Memory B cell (primary cell): ENCODE results near the gene ARHGAP6.
"Not testable (repeated sequence)": the region's sequence is repeated elsewhere in the genome, so short reads cannot be mapped to it uniquely, and the experiment has no call there.

Source experiments
- ATAC-seq: fragments of 150-1000 bp; cut with Tn5 transposase; 2 replicates; pipeline ENCODE4 v1.10.0; 2021; ENCODE audit warnings: low read depth, mild to moderate bottlenecking, moderate library complexity
- DNase-seq, 2 donors: peaks; one replicate each; pipeline ENCODE4 v3.0.0; 2022; ENCODE audit warnings: low spot score in 2 of 2
- H3K27ac Mint-ChIP-seq: one replicate; pipeline ENCODE4 v1.8.0; 2022; ENCODE audit warnings: mild to moderate bottlenecking, moderate library complexity, mixed read lengths
- H3K27me3 Mint-ChIP-seq: one replicate; pipeline ENCODE4 v1.8.0; 2022; ENCODE audit warnings: mixed read lengths
- H3K36me3 Mint-ChIP-seq: one replicate; pipeline ENCODE4 v1.8.0; 2022; ENCODE audit warnings: mild to moderate bottlenecking, mixed read lengths
- H3K4me1 Mint-ChIP-seq: one replicate; pipeline ENCODE4 v1.8.0; 2022; ENCODE audit warnings: mixed read lengths
- H3K4me3 Mint-ChIP-seq: one replicate; pipeline ENCODE4 v1.8.0; 2022; ENCODE audit warnings: mild to moderate bottlenecking, moderate library complexity, mixed read lengths
- H3K9me3 Mint-ChIP-seq: one replicate; pipeline ENCODE4 v1.8.0; 2022; ENCODE audit warnings: mixed read lengths

The ARHGAP6 gene

DNA sequence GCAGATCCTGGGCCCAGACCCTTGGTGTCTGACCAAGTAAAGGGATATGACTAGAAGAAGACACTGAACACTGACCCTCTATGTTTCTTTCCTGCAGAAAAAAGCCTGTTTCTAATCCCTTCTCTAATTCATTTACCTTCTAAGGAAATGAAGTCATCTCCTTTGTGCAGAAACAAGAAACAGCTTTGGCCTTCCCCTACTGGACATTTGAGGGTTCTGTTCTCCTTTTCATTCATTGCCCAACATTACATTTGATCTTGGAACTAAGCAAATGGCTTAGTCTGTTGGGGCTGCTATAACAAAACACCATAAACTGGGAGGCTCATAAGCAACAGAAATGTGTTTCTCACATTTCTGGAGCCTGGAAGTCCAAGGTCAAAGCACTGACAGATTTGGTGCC lies 534.6 kb downstream of the ARHGAP6 start:
- no peak overlapping the region for H3K27ac Mint-ChIP-seq
- no peaks in the 10 kb centered on the region for H3K27me3 Mint-ChIP-seq
- no peak for ATAC-seq
- peaks cover 3% of the 10 kb centered on the region for H3K4me1 Mint-ChIP-seq
- H3K9me3 Mint-ChIP-seq: peaks cover 1% of the 10 kb centered on the region
- no peaks in the 10 kb centered on the region for H3K36me3 Mint-ChIP-seq
- no peak for DNase-seq
- H3K4me3 Mint-ChIP-seq: no peak overlapping the region

DNA sequence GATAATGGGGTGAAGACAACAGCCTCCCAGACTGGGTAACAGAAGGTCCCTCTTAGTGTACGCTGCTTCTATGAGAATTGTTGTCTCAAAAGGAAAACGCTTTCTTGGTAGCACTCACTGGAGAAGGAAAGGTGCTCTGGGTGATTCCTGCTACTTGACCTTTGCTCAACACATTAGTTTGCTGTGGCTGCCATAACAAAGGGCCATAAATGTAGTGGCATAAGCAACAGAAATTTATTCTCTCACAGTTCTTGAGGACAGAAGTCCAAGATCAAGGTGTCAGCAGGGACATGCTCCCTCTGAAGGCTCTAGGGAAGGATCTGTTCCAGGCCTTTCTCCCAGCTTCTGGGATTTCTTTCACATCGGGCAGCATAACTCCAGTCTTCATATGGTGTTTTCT lies 535.6 kb downstream of the ARHGAP6 start:
- Mint-ChIP-seq H3K27me3 (no peaks in the 10 kb centered on the region), H3K4me1 (peaks cover 3% of the 10 kb centered on the region), H3K9me3 (peaks cover 1% of the 10 kb centered on the region)

GRCh38 chrX:11129534-11130105 lies 536.1 kb downstream of the ARHGAP6 start:
- Mint-ChIP-seq H3K36me3 (no peaks in the 10 kb centered on the region), H3K4me3 (no peak overlapping the region), H3K27ac (peak overlapping the region; percentile 36), H3K9me3 (peaks cover 1% of the 10 kb centered on the region), H3K27me3 (no peaks in the 10 kb centered on the region), H3K4me1 (peaks cover 3% of the 10 kb centered on the region)
- DNase-seq (no peak), ATAC-seq (no peak)

More for the DNA sequence above, 535.6 kb downstream of the ARHGAP6 start:
- peak overlapping the region; percentile 36 for H3K27ac Mint-ChIP-seq
- no peak for ATAC-seq
- DNase-seq: no peak
- no peaks in the 10 kb centered on the region for H3K36me3 Mint-ChIP-seq
- H3K4me3 Mint-ChIP-seq: no peak overlapping the region

GRCh38 chrX:11125060-11125459 lies 540.7 kb downstream of the ARHGAP6 start:
- H3K27me3 Mint-ChIP-seq: no peaks in the 10 kb centered on the region
- H3K27ac Mint-ChIP-seq: no peak overlapping the region
- peaks cover 1% of the 10 kb centered on the region for H3K9me3 Mint-ChIP-seq
- peaks cover 3% of the 10 kb centered on the region for H3K4me1 Mint-ChIP-seq
- no peak for DNase-seq
- peaks cover 14% of the 10 kb centered on the region for H3K36me3 Mint-ChIP-seq
- H3K4me3 Mint-ChIP-seq: no peak overlapping the region
- ATAC-seq: no peak

DNA sequence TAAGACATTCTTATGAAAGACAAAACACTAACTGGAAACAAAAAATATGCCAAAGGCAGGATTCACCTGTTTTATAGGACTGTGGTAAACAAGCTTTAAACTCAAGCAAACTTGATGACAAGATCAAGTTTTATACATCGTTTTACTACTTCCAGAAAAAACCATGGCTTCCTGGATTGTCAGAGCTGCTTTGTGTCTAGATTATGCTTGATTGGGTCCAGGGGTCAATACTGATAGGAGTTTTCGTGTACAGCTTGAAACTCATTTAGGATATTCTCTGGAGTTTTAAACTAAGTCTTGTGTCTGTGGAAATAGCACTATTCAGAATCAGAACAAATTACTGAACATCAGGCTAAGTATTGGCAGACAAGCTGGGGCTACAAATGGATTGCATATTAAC lies 541.6 kb downstream of the ARHGAP6 start:
- no peak overlapping the region for H3K27ac Mint-ChIP-seq
- no peak overlapping the region for H3K4me3 Mint-ChIP-seq
- H3K9me3 Mint-ChIP-seq: peaks cover 1% of the 10 kb centered on the region
- H3K36me3 Mint-ChIP-seq: peaks cover 15% of the 10 kb centered on the region
- ATAC-seq (no peak), DNase-seq (no peak)
- no peaks in the 10 kb centered on the region for H3K4me1 Mint-ChIP-seq
- H3K27me3 Mint-ChIP-seq: no peaks in the 10 kb centered on the region

- not testable (repeated sequence) for DNase-seq, H3K9me3 Mint-ChIP-seq, H3K27me3 Mint-ChIP-seq, H3K4me1 Mint-ChIP-seq, H3K27ac Mint-ChIP-seq, H3K4me3 Mint-ChIP-seq, ATAC-seq
- peaks cover 17% of the 10 kb centered on the region for H3K36me3 Mint-ChIP-seq
Measured at GRCh38 chrX:11123087-11123486, 542.6 kb downstream of the ARHGAP6 start.

- Mint-ChIP-seq H3K4me3 (no peak overlapping the region), H3K36me3 (peaks cover 22% of the 10 kb centered on the region), H3K4me1 (no peaks in the 10 kb centered on the region), H3K9me3 (no peaks in the 10 kb centered on the region), H3K27ac (no peak overlapping the region), H3K27me3 (no peaks in the 10 kb centered on the region)
- DNase-seq (no peak), ATAC-seq (no peak)
Measured at GRCh38 chrX:11119313-11119943, 546.3 kb downstream of the ARHGAP6 start.

DNA sequence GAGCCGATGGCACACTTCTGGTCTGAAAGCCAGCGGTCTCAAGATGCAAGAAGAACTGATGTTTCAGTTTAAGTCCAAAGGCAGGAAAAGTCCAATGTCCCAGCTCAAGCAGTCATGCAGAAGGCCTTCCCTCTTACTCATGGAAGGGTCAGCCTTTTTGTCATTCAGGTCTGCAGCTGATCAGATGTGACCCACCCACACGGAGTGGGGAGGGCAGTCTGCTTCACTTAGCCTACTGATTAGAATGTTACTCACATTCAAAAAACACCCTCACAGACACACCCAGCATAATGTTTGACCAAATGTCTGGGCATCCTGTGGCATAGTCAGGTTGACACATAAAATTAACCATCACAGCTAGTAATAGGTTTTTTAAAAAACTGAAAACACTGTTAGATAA lies 548.0 kb downstream of the ARHGAP6 start:
- ATAC-seq (no peak), DNase-seq (no peak)
- Mint-ChIP-seq H3K36me3 (peaks cover 18% of the 10 kb centered on the region), H3K27me3 (no peaks in the 10 kb centered on the region), H3K27ac (no peak overlapping the region), H3K9me3 (no peaks in the 10 kb centered on the region), H3K4me1 (peaks cover 9% of the 10 kb centered on the region), H3K4me3 (no peak overlapping the region)

GRCh38 chrX:11113731-11114130 lies 552.0 kb downstream of the ARHGAP6 start:
- DNase-seq: no peak
- Mint-ChIP-seq H3K9me3 (no peaks in the 10 kb centered on the region), H3K36me3 (peaks cover 8% of the 10 kb centered on the region), H3K4me3 (peak overlapping the region; percentile 60), H3K27ac (peak overlapping the region; percentile 67), H3K27me3 (no peaks in the 10 kb centered on the region), H3K4me1 (peaks cover 19% of the 10 kb centered on the region)
- ATAC-seq: peak; percentile 34

DNA sequence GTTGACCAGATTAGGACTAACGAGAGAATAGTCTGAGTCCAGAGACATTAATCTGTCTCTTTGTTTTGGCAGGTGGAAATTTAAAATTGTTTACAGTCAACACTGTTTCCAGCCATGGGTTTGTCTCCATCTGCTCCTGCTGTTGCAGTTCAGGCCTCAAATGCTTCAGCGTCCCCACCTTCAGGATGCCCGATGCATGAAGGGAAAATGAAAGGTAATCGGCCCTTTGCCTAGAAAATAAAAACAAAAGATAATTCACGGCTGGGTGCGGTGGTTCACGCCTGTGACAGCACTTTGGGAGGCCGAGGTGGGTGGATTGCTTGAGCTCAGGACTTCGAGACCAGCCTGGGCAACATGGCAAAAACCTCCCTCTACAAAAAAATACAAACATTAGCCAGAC lies 553.8 kb downstream of the ARHGAP6 start:
- Mint-ChIP-seq H3K27me3 (no peaks in the 10 kb centered on the region), H3K27ac (peak overlapping the region; percentile 99), H3K9me3 (no peaks in the 10 kb centered on the region), H3K4me1 (peaks cover 19% of the 10 kb centered on the region), H3K4me3 (peak overlapping the region; percentile 98), H3K36me3 (peaks cover 6% of the 10 kb centered on the region)
- DNase-seq (no peak), ATAC-seq (no peak)

DNA sequence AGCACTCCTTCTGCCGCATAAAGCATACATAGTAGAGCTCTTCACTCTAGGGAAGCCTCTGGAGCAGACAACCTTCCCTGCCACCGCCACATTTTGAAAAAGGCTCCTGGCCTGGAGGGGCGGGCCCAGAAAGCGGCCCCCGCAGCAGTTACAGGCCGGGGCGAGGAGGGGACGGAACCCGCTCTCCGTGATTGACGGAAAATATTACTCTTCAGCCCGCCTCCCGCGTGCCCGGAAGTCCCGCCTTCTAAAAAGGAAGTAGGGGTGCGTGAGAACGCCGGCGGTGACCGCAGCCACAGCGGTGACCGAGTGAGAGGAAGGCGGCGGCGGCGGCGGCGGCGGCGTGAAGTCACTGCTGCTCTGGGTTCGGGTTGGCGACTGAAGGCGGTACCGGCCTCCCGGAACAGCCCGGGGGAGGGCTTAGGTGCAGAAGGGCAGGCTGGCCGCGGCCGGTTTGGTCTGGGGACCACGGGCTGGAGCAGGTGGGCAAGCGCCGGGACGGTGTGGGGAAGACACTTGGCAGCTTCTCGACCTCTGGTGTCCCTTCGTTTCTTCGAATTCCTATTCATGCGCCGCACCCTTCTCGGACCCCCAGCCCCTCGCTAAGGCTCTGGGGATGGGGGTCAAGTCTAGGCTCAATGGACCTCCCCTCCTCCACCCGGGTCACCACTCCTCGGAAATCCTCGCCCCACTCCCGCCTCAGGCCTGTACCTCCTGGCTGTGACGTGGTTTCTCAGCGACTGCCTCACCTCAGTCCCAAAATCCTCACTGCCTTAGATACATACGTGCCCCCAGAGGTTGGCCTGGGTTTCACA lies 554.5 kb downstream of the ARHGAP6 start, which contains the start of gene HCCS:
TSS of gene HCCS (plus strand) at position 296 of the 815 bp plus-strand sequence. CDS start 729 bp downstream, outside the sequence.
- H3K27ac Mint-ChIP-seq: peak within 1 kb of the TSS; percentile 99
- no peaks in the 10 kb centered on the region for H3K9me3 Mint-ChIP-seq
- peaks cover 19% of the 10 kb centered on the region for H3K4me1 Mint-ChIP-seq
- H3K36me3 Mint-ChIP-seq: peaks cover 6% of the 10 kb centered on the region
- DNase-seq: peak; percentile 67 to 68
- no peaks in the 10 kb centered on the region for H3K27me3 Mint-ChIP-seq
- ATAC-seq: peak; percentile 87
- peak within 1 kb of the TSS; percentile 98 for H3K4me3 Mint-ChIP-seq

DNA sequence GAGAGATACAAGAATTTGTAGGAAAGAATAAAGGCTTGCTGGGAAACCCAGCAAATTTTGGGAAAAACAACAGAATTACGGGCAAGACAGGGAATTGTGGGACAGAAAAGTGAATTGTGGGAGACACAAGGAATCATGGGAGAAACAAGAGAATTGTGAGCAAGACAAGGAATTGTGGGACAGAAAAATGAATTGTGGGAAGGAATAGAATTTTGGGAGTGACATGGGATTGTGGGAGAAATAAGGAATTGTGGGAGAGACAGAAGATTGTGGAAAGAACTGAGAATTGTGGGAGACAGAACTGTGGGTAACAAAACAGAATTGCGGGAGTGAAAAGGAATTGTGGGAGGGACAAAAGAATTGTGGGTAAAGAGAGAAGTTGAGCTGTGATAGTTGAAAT lies 555.8 kb downstream of the ARHGAP6 start:
- Mint-ChIP-seq H3K36me3 (peaks cover 1% of the 10 kb centered on the region), H3K27me3 (no peaks in the 10 kb centered on the region), H3K9me3 (no peaks in the 10 kb centered on the region), H3K27ac (no peak overlapping the region), H3K4me1 (peaks cover 19% of the 10 kb centered on the region), H3K4me3 (no peak overlapping the region)
- no peak for DNase-seq
- no peak for ATAC-seq

- H3K27ac Mint-ChIP-seq: no peak overlapping the region
- ATAC-seq: no peak
Measured at GRCh38 chrX:11108253-11108941, 557.3 kb downstream of the ARHGAP6 start.

DNA sequence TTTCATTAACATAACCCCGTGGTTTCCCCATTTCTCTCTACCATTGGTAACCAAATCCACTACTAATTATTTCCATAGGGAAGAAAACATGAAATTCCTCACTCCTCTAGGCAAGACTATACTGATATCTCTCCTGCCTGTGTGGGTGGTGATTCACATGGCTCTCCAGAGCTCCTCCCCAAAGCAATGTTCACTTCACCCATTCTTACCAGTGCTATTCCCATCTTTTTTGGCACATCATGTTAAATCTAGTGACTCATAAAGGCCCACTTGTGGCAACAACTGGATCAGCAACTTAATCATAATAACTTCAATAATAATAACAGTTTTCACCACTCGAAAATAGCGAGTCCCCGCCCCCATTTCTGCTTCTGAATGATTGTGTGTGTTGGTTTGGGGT lies 560.6 kb downstream of the ARHGAP6 start:
- DNase-seq: no peak
- Mint-ChIP-seq H3K9me3 (no peaks in the 10 kb centered on the region), H3K4me3 (no peak overlapping the region), H3K27me3 (no peaks in the 10 kb centered on the region), H3K36me3 (no peaks in the 10 kb centered on the region), H3K4me1 (no peaks in the 10 kb centered on the region), H3K27ac (no peak overlapping the region)
- no peak for ATAC-seq

More at GRCh38 chrX:11108253-11108941, 557.3 kb downstream of the ARHGAP6 start:
- peaks cover 10% of the 10 kb centered on the region for H3K4me1 Mint-ChIP-seq
- no peak for DNase-seq
- H3K36me3 Mint-ChIP-seq: no peaks in the 10 kb centered on the region
- H3K9me3 Mint-ChIP-seq: no peaks in the 10 kb centered on the region
- no peak overlapping the region for H3K4me3 Mint-ChIP-seq
- H3K27me3 Mint-ChIP-seq: no peaks in the 10 kb centered on the region
